Mesenteric fat pad (tissue), 1 donor: Measurements from ENCODE around the gene ZNF526. TPM values are rescaled to one million over a fixed set of nuclear protein-coding genes. Genes with fewer than 3 reads are reported as not detected.
A peak's percentile ranks its signal among the peaks of the same experiment; 100 is the strongest.
"Not testable (repeated sequence)": the region's sequence is repeated elsewhere in the genome, so short reads cannot be mapped to it uniquely, and the experiment has no call there.

Experiments
- DNase-seq: peaks from one replicate; pipeline ENCODE4 v3.0.0-alpha.2; 2020; ENCODE audit warnings: low spot score
- total RNA-seq: library from RNA; stranded (reverse); fragmentation: NEBNext Ultra II Directional; extraction: Animal tissue kit (Norgen Biotek cat#: 25700); gene quantifications from one replicate; pipeline ENCODE4 v1.2.1, GENCODE V29; 2021
- donor health status: DM: yes; HTN: yes; CAD: no.

ZNF526 gene
- total RNA-seq, 1 donor from 2014 or later: 8.1 TPM

DNA sequence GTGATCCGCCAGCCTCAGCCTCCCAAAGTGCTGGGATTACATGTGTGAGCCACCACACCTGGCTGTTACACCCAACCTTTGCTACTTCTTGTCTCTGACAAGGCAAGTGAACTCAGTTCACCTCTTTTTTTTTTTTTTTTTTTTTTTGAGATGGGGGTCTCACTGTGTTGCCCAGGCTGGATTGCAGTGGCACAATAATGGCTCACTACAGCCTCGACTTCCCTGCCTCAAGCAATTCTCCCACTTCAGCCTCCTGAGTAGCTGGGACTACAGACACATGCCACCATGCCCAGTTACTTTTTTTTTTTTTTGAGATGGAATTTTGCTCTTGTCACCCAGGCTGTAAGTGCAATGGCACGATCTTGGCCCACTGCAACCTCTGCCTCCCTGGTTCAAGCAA lies 37.7 kb downstream of the ZNF526 start:
- not testable (repeated sequence) for DNase-seq

GRCh38 chr19:42261763-42262162 lies 41.7 kb downstream of the ZNF526 start:
- no peak for DNase-seq

DNA sequence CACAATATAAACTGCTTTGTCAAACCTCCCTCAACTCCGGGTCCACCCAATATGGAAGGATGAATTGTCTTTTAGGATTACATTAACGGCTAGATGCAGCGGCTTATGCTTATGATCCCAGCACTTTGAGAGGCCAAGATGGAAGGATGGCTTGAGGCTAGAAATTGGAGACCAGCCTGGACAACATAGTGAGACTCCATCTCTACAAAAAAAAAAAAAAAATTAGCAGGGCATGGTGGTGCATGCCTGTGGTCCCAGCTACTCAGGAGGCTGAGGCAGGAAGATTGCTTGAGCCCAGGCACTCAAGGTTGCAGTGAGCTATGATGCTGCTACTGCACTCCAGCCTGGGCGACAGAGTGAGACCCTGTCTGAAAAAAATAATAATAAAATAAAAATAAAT lies 46.0 kb downstream of the ZNF526 start:
- not testable (repeated sequence) for DNase-seq

DNA sequence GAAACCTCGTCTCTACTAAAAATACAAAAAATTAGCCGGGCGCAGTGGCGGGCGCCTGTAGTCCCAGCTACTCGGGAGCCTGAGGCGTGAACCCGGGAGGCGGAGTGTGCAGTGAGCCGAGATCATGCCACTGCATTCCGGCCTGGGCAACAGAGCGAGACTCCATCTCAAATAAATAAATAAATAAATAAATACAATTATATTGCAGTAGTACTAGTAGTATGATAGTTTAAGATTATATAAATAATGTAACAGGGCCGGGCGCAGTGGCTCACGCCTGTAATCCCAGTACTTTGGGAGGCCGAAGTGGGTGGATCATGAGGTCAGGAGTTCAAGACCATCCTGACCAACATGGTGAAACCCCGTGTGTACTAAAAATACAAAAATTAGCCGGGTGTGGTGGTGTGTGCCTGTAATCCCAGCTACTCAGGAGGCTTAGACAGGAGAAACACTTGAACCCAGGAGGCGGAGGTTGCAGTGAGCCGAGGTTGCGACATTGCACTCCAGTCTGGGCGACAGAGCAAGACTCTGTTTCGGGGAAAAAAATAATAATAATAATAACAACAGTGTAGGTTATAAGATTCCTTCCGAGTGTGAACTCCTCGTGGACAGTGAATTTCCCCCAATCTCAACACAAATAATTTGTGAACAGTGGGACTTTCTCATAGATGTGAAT lies 47.0 kb downstream of the ZNF526 start:
- DNase-seq: not testable (repeated sequence)

DNA sequence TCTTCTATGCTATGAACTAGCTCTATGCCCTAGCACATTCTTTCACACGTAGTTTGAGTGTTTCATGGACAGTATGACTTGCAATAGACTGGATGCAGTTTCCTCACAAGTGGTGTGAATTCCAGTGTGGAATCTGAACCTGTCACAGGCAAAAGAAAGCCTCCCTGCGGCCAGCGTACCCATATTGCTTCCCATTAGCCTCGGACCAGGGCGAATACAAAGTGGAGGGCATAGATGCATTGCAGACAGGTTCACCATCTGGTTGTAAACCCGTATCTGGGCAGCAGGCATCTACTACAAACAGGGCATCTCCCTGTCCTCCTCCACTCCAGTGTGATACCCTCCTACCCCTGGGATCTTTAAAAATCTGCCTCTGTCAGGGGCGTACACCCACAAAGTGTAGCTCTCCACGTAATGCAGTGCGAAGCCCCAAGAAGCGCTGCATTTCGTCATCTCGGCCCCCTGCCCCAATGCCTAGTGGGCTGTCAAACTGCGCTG lies 47.6 kb downstream of the ZNF526 start:
- no peak for DNase-seq

DNA sequence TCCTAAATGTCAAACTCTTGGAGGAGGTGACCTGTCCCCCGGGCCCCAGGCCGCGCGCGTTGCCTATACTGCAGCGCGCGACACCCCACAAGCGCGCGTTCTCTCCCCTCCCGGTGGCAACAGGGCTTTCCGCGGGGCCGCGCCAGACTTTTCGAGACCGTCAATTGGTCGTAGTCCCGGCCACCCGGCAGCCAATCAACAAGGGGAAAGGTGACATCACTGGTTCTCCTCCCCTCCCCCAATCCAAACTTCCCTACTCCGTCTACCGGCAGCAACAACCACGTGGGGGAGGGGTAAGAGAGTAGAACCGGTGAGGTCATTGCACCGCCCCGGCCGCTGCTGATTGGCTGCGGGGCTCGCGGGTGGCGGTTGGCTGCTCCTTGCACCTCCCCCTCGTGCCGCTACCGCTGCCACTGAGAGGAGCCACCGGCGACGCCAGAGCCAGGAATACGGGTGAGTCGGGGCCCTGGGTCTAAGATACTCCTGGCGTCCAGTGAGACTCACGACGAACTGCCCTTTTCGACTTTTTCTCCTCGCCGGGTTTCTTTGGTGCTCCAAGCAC lies 48.1 kb downstream of the ZNF526 start:
- DNase-seq: peak; percentile 98

DNA sequence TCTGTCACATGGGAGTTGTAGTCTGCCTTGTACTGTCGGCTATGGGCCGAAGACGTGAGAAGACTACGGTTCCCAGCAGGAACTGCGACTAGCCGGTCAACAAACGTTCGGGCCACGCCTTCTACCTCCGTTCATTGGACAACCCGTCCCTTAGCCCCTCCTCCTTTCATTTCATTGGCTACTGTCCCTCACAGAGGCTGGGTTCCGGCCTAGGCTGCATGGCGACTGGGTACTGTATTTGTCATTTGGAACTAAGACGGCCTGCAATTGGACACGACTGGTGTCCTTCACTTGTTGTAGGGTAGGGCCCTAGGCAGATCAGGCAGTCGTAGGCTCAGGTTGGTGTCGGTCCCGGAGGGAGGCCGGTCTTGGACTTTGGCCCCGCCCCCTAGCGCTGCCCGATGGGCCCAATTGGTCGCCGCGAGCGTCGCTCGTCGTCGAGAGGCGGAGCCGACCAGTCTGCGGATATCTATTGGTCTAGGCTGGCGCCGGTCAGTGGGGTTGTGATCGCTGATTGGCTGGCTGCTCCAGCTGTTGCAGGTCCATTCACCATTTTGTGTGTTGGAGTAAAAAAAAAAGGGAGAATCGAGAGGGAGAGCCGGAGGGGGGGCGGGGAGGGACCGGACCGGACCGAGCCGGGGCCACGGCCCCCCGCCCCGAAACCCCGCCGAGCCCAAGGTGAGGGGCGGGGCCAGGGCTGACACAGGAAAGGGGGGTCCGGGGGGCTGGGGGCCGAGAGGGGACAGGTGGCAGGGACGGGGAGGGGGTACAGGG lies 48.8 kb downstream of the ZNF526 start, which contains the start of gene CIC:
CIC (plus strand) TSS at position 549 of the 774 bp plus-strand sequence. CDS start 2,532 bp downstream, outside the sequence.
- DNase-seq: peak; percentile 100

DNA sequence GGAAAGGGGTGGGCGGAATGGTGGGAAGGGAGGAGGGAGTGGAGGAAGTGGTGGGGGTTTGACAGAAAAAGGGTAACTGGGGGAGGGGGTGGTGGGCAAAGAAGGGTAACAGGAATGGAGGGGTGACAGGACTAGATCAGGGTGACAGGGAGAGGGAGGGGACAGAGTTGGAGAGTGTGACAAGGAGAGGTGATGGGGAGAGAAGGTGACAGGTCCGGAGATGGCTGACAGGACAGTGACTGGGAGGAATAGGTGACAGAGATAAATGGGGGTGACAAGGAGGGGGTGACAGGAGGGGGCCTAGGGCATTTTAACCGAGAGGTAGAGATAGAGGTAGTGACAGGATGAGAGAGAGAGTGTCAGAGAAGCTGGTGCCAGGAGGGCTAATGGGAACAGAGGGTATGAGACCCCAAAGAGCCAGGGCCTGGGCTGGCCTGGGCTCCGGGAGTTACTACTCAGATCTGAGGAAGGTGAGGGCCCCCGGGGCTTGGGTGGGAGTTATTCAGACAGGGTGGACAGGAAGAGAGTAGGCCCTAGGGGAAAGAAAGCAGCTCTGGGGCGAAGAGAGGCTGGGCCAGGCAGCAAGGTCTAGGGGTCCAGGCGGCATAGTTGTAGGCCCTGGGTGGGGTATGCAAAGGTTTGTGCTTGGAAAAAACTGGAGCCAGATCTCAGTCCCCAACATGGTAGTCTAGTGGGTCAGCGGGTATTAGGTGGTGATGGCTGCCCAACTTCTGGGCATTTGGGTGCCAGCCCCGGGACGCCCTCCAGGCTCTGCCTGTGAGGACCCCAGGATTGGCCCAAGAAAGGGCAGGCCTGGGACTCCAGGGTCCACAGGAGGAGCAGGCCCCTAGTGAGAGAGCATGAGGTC lies 49.6 kb downstream of the ZNF526 start:
- no peak for DNase-seq

- DNase-seq: no peak
Measured at GRCh38 chr19:42270346-42271044, 50.4 kb downstream of the ZNF526 start.

DNA sequence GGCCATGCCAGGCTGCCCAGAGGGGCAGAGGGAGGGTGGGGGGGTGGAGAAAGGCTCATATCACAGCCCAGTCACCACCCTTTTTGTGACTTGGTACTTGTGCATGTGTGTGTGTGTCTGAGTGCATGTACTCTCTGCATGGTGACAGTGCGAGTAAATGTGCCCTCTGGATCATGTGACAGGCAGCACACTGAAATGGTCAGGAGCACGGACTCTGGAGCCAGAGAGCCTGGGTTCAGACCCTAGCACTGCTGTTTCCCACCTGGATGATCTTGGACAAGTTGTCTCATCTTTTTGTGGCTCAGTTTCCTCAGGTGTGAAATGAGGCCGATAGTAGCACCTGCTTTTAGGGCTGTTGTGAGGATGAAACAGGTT lies 50.9 kb downstream of the ZNF526 start:
- DNase-seq: no peak

DNA sequence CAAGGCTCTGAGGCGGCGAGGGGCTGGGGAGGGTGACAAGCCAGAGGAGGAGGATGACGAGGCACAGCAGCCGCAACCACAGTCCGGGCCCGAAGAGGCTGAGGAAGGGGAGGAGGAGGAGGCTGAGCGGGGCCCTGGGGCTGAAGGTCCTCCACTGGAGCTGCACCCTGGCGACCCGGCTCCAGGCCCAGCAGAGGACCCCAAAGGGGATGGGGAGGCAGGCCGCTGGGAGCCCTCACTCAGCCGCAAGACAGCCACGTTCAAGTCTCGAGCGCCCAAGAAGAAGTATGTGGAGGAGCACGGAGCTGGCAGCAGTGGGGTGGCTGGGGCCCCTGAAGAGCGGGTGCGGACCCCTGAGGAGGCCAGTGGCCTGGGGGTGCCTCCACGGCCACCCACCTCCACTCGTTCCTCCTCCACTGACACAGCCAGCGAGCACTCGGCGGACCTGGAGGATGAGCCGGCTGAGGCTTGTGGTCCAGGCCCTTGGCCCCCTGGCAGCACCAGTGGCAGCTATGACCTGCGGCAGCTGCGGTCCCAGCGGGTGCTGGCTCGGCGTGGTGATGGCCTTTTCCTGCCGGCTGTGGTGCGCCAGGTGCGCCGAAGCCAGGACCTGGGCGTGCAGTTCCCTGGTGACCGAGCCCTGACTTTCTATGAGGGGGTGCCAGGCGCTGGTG lies 51.9 kb downstream of the ZNF526 start:
- DNase-seq: no peak

DNA sequence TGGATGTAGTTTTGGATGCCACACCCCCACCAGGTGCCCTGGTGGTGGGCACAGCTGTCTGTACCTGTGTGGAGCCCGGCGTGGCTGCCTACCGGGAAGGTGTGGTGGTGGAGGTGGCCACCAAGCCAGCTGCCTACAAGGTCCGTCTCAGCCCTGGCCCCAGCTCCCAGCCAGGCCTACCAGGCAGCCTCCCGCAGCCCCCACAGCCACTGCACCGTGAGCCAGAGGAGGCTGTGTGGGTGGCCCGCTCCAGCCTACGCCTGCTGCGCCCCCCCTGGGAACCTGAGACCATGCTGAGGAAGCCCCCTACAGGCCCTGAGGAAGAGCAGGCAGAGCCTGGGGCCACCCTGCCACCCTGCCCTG lies 52.4 kb downstream of the ZNF526 start:
- DNase-seq: no peak

GRCh38 chr19:42272989-42273406 lies 52.9 kb downstream of the ZNF526 start:
- no peak for DNase-seq

DNA sequence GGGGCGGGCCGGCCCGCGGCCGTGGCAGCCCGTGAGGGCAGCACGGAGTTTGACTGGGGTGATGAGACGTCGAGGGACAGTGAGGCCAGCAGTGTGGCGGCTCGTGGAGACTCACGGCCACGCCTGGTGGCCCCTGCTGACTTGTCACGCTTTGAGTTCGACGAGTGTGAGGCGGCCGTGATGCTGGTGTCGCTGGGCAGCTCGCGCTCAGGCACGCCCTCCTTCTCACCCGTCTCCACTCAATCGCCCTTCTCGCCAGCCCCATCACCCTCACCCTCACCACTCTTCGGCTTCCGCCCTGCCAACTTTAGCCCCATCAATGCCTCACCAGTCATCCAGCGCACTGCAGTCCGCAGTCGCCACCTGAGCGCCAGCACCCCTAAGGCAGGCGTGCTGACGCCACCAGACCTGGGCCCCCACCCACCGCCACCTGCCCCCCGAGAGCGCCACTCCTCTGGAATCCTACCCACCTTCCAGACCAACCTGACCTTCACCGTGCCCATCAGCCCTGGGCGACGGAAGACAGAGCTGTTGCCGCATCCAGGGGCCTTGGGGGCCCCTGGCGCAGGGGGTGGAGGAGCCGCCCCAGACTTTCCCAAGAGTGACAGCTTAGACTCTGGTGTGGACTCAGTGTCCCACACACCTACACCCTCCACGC lies 53.4 kb downstream of the ZNF526 start:
- no peak for DNase-seq

- DNase-seq: no peak
Measured at GRCh38 chr19:42274065-42274682, 54.1 kb downstream of the ZNF526 start.

DNA sequence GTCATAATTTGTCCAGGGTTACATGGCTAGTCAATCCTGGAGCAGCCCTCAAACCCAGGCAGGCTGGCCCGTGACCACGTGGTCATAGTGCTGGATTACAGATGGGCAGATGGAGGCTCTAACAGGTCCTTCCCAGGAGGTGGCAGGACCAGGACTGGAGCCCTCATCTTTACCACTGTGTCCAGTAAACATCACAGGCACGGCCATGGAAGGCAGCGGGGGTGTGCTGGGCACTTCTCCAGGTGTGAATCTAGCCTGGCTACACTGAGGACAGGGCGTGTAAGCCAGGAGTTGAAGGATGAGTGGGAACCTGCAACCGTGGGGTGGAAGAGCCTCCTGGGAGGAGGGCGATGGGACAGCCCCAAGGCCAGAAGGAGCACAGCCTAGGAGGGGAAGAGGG lies 55.0 kb downstream of the ZNF526 start:
- DNase-seq: no peak

GRCh38 chr19:42275517-42275916 lies 55.4 kb downstream of the ZNF526 start:
- no peak for DNase-seq

DNA sequence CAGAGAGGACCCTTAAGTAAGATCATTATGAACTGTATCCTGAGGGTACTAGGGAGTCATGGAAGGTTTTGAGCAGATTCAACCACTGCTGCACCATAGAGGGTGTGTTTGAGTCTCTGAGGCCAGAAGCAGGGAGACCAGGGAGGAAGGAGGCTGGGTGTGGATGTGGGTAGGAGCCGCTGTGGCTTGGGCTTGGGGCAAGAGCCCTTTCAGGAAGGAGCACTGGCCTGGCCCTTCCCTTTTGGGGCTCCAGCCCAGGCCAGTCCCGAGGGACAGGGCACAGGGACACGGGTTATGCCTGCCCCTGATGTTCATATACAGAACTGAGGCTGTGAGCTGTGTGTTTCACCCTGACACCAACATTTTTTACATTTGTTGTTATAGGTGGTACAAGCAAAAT lies 56.2 kb downstream of the ZNF526 start:
- no peak for DNase-seq

- DNase-seq: no peak
Measured at GRCh38 chr19:42276821-42277220, 56.7 kb downstream of the ZNF526 start.
